WTC11 (cell line): ENCODE data around the gene LAMB4.

Source experiments
- CREB1 ChIP-seq: sonication (generic); formaldehyde crosslinking; IDR thresholded peaks from 2 replicates; pipeline ENCODE4 v1.8.0; 2023; ENCODE audit warnings: mild to moderate bottlenecking, missing genetic modification reagents
- CTCF ChIP-seq: fragments of 200-600 bp; IDR thresholded peaks from 2 replicates; pipeline ENCODE4 v1.8.0; 2022; ENCODE audit warnings: antibody characterized with exemption
- ETV6 ChIP-seq: sonication (generic); formaldehyde crosslinking; IDR thresholded peaks from 2 replicates; pipeline ENCODE4 v1.8.1; 2022; ENCODE audit warnings: mild to moderate bottlenecking, missing genetic modification reagents
- IRF2 ChIP-seq: sonication (generic); formaldehyde crosslinking; IDR thresholded peaks from 2 replicates; pipeline ENCODE4 v1.8.0; 2022; ENCODE audit warnings: low read depth, missing genetic modification reagents, borderline replicate concordance
- PRDM15 ChIP-seq: sonication (generic); formaldehyde crosslinking; IDR thresholded peaks from 2 replicates; pipeline ENCODE4 v1.8.0; 2022; ENCODE audit warnings: missing genetic modification reagents
- TEAD4 ChIP-seq: sonication (generic); formaldehyde crosslinking; IDR thresholded peaks from 2 replicates; pipeline ENCODE4 v1.8.0; 2022; ENCODE audit warnings: mild to moderate bottlenecking, missing genetic modification reagents
- TP53 ChIP-seq: sonication (generic); formaldehyde crosslinking; IDR thresholded peaks from 2 replicates; pipeline ENCODE4 v1.8.1; 2023; ENCODE audit warnings: mild to moderate bottlenecking, missing genetic modification reagents
- USF2 ChIP-seq: sonication (generic); formaldehyde crosslinking; IDR thresholded peaks from 2 replicates; pipeline ENCODE4 v1.8.1; 2023; ENCODE audit warnings: mild to moderate bottlenecking, missing genetic modification reagents, moderate library complexity
- ZNF281 ChIP-seq: sonication (generic); formaldehyde crosslinking; IDR thresholded peaks from 2 replicates; pipeline ENCODE4 v1.8.0; 2023; ENCODE audit warnings: mild to moderate bottlenecking, missing genetic modification reagents

- TF ChIP-seq IRF2 (CRISPR knock-in tag): no peak
- no peak for TF ChIP-seq CTCF
- no peak for TF ChIP-seq TEAD4
- no peak for TF ChIP-seq CREB1 (CRISPR knock-in tag)
- no peak for TF ChIP-seq USF2 (CRISPR knock-in tag)
- no peak for TF ChIP-seq TP53
- no peak for TF ChIP-seq ETV6
- TF ChIP-seq ZNF281 (CRISPR knock-in tag): no peak
- no peak for TF ChIP-seq PRDM15 (CRISPR knock-in tag)
Observed at GRCh38 chr7:108134486-108134885, 4.3 kb upstream of the LAMB4 start.
